GM19324 (cell line): Measurements from ENCODE around the gene ARHGAP23.

Experiments used
- ATAC-seq: cut with Tn5 transposase; IDR thresholded peaks from one replicate; pipeline ENCODE4 v1.9.1; 2021; ENCODE audit warnings: mild to moderate bottlenecking, moderate library complexity; ENCODE audit not compliant: unreplicated experiment, low FRiP score

The ARHGAP23 gene

GRCh38 chr17:38442548-38442947 lies 14.3 kb downstream of the ARHGAP23 start:
- ATAC-seq = no peak

- ATAC-seq = no peak
Measured at GRCh38 chr17:38443356-38444031, 15.2 kb downstream of the ARHGAP23 start.

GRCh38 chr17:38444151-38444550 lies 15.9 kb downstream of the ARHGAP23 start:
- ATAC-seq = no peak

GRCh38 chr17:38447502-38448085 lies 19.3 kb downstream of the ARHGAP23 start:
- ATAC-seq = no peak

- no peak for ATAC-seq
Measured at GRCh38 chr17:38448208-38448771, 20.0 kb downstream of the ARHGAP23 start.

- no peak for ATAC-seq
Measured at GRCh38 chr17:38449364-38449763, 21.1 kb downstream of the ARHGAP23 start.

GRCh38 chr17:38450557-38451029 lies 22.3 kb downstream of the ARHGAP23 start:
- ATAC-seq = no peak

- ATAC-seq = no peak
Measured at GRCh38 chr17:38451030-38451839, 23.0 kb downstream of the ARHGAP23 start.

- ATAC-seq = no peak
Measured at GRCh38 chr17:38451840-38452529, 23.7 kb downstream of the ARHGAP23 start.

- no peak for ATAC-seq
Measured at GRCh38 chr17:38452719-38453118, 24.5 kb downstream of the ARHGAP23 start.

GRCh38 chr17:38453951-38454421 lies 25.7 kb downstream of the ARHGAP23 start:
- ATAC-seq = no peak

- ATAC-seq = no peak
Measured at GRCh38 chr17:38454532-38454931, 26.3 kb downstream of the ARHGAP23 start.

GRCh38 chr17:38455288-38455915 lies 27.1 kb downstream of the ARHGAP23 start:
- ATAC-seq = no peak

- ATAC-seq = no peak
Measured at GRCh38 chr17:38456031-38456815, 28.0 kb downstream of the ARHGAP23 start.

- ATAC-seq = no peak
Measured at GRCh38 chr17:38457577-38458371, 29.5 kb downstream of the ARHGAP23 start.

GRCh38 chr17:38458521-38458920 lies 30.3 kb downstream of the ARHGAP23 start:
- no peak for ATAC-seq

GRCh38 chr17:38459567-38459966 lies 31.3 kb downstream of the ARHGAP23 start:
- ATAC-seq = no peak

- ATAC-seq = no peak
Measured at GRCh38 chr17:38460082-38460715, 31.9 kb downstream of the ARHGAP23 start.
